ENCODE measurements around the gene CDC42EP5. TPM values are rescaled to one million over a fixed set of nuclear protein-coding genes. Genes with fewer than 3 reads are reported as not detected.

CDC42EP5 gene, protein sequence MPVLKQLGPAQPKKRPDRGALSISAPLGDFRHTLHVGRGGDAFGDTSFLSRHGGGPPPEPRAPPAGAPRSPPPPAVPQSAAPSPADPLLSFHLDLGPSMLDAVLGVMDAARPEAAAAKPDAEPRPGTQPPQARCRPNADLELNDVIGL
- under 1 TPM; 0.45 to 0.83 TPM for total RNA-seq

DNA sequence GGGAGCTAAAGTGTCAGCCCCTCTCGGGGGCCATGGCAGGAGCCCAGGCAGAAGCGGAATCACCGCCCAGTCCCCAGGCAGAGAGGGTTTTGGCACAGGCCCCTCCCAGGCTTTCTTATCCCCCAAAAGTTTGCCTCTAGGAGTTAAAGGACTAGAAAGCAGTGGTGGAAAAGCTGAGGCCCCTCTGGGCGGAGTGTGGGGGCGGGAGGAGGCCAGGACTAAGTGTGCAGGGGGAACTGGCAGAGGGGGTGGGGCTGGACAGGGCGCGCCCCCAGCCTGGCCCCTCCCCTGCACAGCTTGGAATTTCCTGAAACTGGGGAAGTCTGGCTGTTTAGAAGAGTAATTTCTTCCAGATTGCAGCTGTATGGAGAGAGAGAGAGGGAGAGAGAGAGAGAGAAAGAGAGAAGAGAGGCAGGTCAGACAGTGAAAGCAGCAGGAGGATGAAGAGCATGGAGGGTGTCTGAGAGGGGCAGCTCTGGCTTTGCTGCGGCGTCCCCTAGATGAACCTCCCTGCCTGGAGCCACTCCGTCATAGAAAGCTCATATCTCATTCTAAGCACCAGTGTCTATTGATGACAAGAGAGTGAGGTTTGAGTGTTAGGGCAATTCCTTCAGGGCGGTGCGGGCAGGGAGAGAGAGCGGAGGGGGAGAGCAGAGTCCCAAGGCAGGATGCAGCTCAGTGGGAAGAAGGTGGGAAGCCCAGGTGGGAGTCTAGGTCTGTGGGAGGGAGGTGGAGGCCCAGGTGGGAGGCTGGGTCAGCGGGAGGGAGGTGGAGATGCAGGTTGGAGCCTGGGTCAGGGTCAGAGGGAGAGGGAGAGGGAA lies at the start of gene CDC42EP5:
CDC42EP5 (minus strand) TSS at position 226 of the 821 bp plus-strand sequence. CDS start 7,749 bp downstream, outside the sequence.
- CTCF ChIA-PET, result interaction anchor here (1.5 to 2.0 kb wide), 2 partner anchors 180 to 201 kb away, joined by 3 to 6 read pairs; no protein-coding TSS in a partner anchor
- Mint-ChIP-seq H3K4me1 (ENCODE audit: low read depth) (peaks cover 17% of the 10 kb centered on the region), H3K36me3 (ENCODE audit: low read depth) (no peaks in the 10 kb centered on the region), H3K27ac (no peak within 1 kb of the TSS), H3K27me3 (peaks cover 31% of the 10 kb centered on the region), H3K9me3 (no peaks in the 10 kb centered on the region), H3K4me3 (no peak within 1 kb of the TSS)
- TF ChIP-seq, protein P1, sequence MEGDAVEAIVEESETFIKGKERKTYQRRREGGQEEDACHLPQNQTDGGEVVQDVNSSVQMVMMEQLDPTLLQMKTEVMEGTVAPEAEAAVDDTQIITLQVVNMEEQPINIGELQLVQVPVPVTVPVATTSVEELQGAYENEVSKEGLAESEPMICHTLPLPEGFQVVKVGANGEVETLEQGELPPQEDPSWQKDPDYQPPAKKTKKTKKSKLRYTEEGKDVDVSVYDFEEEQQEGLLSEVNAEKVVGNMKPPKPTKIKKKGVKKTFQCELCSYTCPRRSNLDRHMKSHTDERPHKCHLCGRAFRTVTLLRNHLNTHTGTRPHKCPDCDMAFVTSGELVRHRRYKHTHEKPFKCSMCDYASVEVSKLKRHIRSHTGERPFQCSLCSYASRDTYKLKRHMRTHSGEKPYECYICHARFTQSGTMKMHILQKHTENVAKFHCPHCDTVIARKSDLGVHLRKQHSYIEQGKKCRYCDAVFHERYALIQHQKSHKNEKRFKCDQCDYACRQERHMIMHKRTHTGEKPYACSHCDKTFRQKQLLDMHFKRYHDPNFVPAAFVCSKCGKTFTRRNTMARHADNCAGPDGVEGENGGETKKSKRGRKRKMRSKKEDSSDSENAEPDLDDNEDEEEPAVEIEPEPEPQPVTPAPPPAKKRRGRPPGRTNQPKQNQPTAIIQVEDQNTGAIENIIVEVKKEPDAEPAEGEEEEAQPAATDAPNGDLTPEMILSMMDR (IDR thresholded peaks at IDR 0.05), result no peak
- ATAC-seq, result peak; percentile 66
- peak; percentile 51 for DNase-seq
- intact Hi-C loops (cut with micrococcal nuclease), result no loop called here
- POLR2A ChIA-PET, result interaction anchor here (0.6 to 0.9 kb wide), 2 partner anchors 39 to 71 kb away, joined by 3 to 4 read pairs; no protein-coding TSS in a partner anchor

DNA sequence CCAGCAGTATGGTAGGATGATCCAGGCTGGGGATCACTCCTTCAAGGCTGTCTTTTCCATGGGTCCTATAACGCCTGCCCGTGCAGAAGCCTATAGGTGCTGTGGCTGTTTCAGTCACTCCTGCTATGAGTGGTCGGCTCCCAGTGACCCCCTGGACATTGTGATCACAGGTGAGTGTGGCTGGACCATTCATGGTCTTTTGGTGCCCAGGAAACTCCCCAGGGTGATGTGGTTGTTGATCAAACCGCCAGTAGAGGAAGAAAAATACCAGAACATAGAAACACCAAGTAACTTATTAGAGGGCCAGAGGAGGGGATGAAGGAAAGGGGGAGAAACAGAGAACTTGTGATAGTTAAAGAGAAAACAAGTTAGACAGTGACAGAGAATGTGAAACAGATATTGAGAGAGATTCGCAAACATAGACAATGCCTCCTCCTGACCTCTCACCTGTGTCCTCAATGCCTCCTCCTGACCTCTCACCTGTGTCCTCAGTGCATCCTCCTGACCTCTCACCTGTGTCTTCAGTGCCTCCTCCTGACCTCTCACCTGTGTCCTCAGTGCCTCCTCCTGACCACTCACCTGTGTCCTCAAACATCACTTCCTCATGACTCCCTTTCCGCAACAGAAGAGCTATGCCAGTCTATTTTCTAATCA lies 48.9 kb upstream of the CDC42EP5 start:
- Mint-ChIP-seq H3K4me3 (peak overlapping the region; percentile 58), H3K4me1 (ENCODE audit: low read depth) (peaks cover 54% of the 10 kb centered on the region), H3K9me3 (peaks cover 1% of the 10 kb centered on the region), H3K36me3 (ENCODE audit: low read depth) (no peaks in the 10 kb centered on the region), H3K27me3 (peaks cover 13% of the 10 kb centered on the region), H3K27ac (peak overlapping the region; percentile 90)
- intact Hi-C loops (cut with micrococcal nuclease), result no loop called here
- CTCF ChIA-PET, result no interaction called here
- TF ChIP-seq, protein P1 (IDR thresholded peaks at IDR 0.05), result no peak
- ATAC-seq, result no peak
- DNase-seq, result no peak
- POLR2A ChIA-PET, result no interaction called here

DNA sequence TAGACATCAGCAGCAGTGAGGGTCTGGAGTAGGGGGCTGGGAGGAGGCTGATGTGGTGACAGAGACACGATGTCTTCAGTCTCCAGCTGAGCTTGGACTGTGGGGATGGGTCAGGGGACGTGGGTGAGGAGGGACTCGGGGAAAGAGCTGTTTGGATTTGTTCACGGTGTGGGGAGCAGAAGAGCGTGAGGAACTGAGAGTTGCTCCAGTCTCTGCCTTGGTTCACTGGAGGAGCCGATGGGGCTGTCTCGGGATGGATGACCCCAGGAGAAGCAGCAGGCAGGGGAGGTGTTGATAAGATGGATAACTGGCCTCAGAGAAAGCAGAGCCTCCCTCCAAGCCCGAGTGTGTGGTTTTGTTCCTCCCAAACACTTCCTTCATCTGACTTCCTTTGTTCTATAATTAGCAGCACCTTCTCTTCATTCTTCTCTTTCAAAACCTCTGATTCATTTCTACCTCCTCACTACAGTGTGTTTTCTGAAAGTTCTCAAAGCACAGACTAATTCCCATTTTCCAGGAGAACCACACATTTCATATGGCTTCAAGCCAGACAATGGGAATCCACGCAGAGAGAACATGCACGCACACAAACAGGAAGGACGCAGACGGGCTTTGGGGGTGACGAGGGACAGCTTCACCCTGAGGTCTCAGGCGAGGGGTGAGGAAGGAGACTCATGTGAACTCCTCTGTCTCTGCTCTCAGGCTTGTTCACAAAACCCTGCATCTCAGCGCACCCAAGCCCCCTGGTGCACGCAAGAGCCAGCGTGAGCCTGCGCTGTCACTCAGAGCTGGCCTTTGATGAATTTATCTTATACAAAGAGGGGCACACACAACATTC lies 48.1 kb upstream of the CDC42EP5 start:
- ChIA-PET CTCF (no interaction called here), POLR2A (no interaction called here)
- peak overlapping the region; percentile 90 for H3K27ac Mint-ChIP-seq

DNA sequence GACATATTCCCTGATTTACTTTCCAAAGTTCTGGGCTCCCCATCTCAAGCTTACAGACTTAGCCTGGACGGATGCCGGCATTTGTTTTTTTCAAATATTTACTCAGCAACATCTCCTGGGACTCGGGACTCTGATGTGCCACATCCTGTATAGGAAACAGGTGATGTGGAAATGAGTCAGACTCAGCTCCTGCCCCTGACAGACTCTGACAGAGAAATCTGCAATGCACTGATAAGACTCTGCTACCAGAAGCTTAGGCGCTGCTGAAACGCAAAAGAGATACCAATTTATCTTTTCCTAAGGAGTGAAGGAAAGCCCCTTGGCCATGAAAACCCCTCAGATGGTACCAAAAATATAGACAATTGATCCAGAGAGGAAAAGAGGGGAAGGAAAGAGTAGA lies 45.7 kb upstream of the CDC42EP5 start:
- intact Hi-C loops (cut with micrococcal nuclease), result no loop called here
- H3K27ac Mint-ChIP-seq, result peak overlapping the region; percentile 71
- peak; percentile 75 for ATAC-seq
- H3K36me3 Mint-ChIP-seq (ENCODE audit: low read depth), result no peaks in the 10 kb centered on the region
- TF ChIP-seq, protein P1 (IDR thresholded peaks at IDR 0.05), result no peak
- POLR2A ChIA-PET, result no interaction called here
- H3K4me1 Mint-ChIP-seq (ENCODE audit: low read depth), result peaks cover 51% of the 10 kb centered on the region
- H3K9me3 Mint-ChIP-seq, result peaks cover 1% of the 10 kb centered on the region
- no peak overlapping the region for H3K4me3 Mint-ChIP-seq
- peak; percentile 64 for DNase-seq
- CTCF ChIA-PET, result interaction anchor here (0.7 to 1.2 kb wide), 2 partner anchors 40 to 726 kb away, joined by 3 read pairs; no protein-coding TSS in a partner anchor
- peaks cover 12% of the 10 kb centered on the region for H3K27me3 Mint-ChIP-seq

More for the DNA sequence above, 48.1 kb upstream of the CDC42EP5 start:
- Mint-ChIP-seq H3K4me1 (ENCODE audit: low read depth) (peaks cover 54% of the 10 kb centered on the region), H3K4me3 (peak overlapping the region; percentile 58), H3K36me3 (ENCODE audit: low read depth) (no peaks in the 10 kb centered on the region), H3K9me3 (peaks cover 1% of the 10 kb centered on the region), H3K27me3 (peaks cover 9% of the 10 kb centered on the region)
- ATAC-seq (peak; percentile 45), DNase-seq (peak; percentile 51)
- intact Hi-C loops (cut with micrococcal nuclease), result no loop called here
- TF ChIP-seq, protein P1 (IDR thresholded peaks at IDR 0.05), result no peak
